ENCODE data around the gene SLCO2B1. TPM values are rescaled to one million over a fixed set of nuclear protein-coding genes. Genes with fewer than 3 reads are reported as not detected.

SLCO2B1 gene
- total RNA-seq, 1 experiment from 2014 or later = 0.57 TPM

- H3K4me3 Mint-ChIP-seq = no peak overlapping the region
- ChIA-PET CTCF (interaction anchor here (1.0 to 9.2 kb wide), 2 partner anchors 15 to 42 kb away, joined by 3 to 112 read pairs; no protein-coding TSS in a partner anchor), POLR2A (no interaction called here)
- no peak overlapping the region for H3K27ac Mint-ChIP-seq
- H3K36me3 Mint-ChIP-seq = no peaks in the 10 kb centered on the region
- no peaks in the 10 kb centered on the region for H3K27me3 Mint-ChIP-seq (ENCODE audit: low read depth)
- ATAC-seq (no peak), DNase-seq (ENCODE audit: low spot score) (no peak)
- TF ChIP-seq ETV6 (CRISPR knock-in tag; IDR thresholded peaks at IDR 0.05) (no peak), NFE2L1 (CRISPR knock-in tag; IDR thresholded peaks at IDR 0.05) (no peak), NR1H2 (CRISPR knock-in tag; IDR thresholded peaks at IDR 0.05) (no peak), RORB (CRISPR knock-in tag; IDR thresholded peaks at IDR 0.05) (no peak), NFYB (CRISPR knock-in tag; conservative IDR thresholded peaks at IDR 0.05; ENCODE audit: low read depth) (no peak), MYBL2 (CRISPR knock-in tag; IDR thresholded peaks at IDR 0.05) (no peak), PREB (CRISPR knock-in tag; IDR thresholded peaks at IDR 0.05; ENCODE audit: borderline replicate concordance) (no peak), E2F5 (CRISPR knock-in tag; IDR thresholded peaks at IDR 0.05) (no peak), ZNF219 (CRISPR knock-in tag; IDR thresholded peaks at IDR 0.05; ENCODE audit: borderline replicate concordance) (no peak), TCF7 (CRISPR knock-in tag; IDR thresholded peaks at IDR 0.05; ENCODE audit: low read depth) (no peak), ZNF121 (CRISPR knock-in tag; IDR thresholded peaks at IDR 0.05) (no peak), CREB1 (CRISPR knock-in tag; IDR thresholded peaks at IDR 0.05) (no peak), HMGA2 (CRISPR knock-in tag; IDR thresholded peaks at IDR 0.05) (no peak), ZBTB43 (CRISPR knock-in tag; IDR thresholded peaks at IDR 0.05) (no peak)
- TF ChIP-seq, protein P1, sequence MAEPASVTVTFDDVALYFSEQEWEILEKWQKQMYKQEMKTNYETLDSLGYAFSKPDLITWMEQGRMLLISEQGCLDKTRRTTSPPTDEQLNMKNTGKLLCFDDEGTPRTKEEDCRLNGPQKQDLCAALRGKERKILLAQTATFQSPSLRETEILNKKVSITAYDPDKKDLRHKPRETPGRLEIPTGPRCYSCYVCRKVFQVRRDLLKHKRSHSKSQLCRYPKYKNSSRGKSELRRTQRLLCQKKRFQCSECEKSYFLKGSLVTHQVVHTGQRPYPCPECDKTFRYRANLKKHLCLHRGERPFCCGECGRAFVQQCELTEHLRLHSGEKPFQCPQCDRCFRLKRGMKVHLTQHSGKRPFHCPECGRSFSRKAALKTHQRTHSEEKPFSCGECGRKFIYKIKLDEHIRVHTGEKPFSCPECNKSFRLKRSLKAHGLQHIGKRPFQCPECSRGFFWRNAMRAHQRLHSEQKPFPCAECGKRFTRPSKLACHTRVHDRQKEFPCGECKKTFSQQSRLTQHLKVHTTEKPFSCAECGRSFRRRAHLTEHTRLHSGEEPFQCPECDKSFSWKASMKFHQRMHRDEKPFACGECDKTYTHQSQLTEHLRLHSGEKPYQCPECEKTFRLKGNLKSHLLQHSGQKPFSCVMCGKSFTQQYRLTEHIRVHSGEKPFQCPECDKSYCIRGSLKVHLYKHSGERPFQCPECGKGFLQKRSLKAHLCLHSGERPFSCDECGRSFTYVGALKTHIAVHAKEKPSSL (CRISPR knock-in tag; conservative IDR thresholded peaks at IDR 0.05) = no peak
- TF ChIP-seq, protein P2, sequence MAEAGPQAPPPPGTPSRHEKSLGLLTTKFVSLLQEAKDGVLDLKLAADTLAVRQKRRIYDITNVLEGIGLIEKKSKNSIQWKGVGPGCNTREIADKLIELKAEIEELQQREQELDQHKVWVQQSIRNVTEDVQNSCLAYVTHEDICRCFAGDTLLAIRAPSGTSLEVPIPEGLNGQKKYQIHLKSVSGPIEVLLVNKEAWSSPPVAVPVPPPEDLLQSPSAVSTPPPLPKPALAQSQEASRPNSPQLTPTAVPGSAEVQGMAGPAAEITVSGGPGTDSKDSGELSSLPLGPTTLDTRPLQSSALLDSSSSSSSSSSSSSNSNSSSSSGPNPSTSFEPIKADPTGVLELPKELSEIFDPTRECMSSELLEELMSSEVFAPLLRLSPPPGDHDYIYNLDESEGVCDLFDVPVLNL (CRISPR knock-in tag; IDR thresholded peaks at IDR 0.05; ENCODE audit: borderline replicate concordance, low read depth) = no peak
- TF ChIP-seq, protein P3, sequence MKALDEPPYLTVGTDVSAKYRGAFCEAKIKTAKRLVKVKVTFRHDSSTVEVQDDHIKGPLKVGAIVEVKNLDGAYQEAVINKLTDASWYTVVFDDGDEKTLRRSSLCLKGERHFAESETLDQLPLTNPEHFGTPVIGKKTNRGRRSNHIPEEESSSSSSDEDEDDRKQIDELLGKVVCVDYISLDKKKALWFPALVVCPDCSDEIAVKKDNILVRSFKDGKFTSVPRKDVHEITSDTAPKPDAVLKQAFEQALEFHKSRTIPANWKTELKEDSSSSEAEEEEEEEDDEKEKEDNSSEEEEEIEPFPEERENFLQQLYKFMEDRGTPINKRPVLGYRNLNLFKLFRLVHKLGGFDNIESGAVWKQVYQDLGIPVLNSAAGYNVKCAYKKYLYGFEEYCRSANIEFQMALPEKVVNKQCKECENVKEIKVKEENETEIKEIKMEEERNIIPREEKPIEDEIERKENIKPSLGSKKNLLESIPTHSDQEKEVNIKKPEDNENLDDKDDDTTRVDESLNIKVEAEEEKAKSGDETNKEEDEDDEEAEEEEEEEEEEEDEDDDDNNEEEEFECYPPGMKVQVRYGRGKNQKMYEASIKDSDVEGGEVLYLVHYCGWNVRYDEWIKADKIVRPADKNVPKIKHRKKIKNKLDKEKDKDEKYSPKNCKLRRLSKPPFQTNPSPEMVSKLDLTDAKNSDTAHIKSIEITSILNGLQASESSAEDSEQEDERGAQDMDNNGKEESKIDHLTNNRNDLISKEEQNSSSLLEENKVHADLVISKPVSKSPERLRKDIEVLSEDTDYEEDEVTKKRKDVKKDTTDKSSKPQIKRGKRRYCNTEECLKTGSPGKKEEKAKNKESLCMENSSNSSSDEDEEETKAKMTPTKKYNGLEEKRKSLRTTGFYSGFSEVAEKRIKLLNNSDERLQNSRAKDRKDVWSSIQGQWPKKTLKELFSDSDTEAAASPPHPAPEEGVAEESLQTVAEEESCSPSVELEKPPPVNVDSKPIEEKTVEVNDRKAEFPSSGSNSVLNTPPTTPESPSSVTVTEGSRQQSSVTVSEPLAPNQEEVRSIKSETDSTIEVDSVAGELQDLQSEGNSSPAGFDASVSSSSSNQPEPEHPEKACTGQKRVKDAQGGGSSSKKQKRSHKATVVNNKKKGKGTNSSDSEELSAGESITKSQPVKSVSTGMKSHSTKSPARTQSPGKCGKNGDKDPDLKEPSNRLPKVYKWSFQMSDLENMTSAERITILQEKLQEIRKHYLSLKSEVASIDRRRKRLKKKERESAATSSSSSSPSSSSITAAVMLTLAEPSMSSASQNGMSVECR (CRISPR knock-in tag; IDR thresholded peaks at IDR 0.05; ENCODE audit: borderline replicate concordance) = no peak
- TF ChIP-seq, protein P4, sequence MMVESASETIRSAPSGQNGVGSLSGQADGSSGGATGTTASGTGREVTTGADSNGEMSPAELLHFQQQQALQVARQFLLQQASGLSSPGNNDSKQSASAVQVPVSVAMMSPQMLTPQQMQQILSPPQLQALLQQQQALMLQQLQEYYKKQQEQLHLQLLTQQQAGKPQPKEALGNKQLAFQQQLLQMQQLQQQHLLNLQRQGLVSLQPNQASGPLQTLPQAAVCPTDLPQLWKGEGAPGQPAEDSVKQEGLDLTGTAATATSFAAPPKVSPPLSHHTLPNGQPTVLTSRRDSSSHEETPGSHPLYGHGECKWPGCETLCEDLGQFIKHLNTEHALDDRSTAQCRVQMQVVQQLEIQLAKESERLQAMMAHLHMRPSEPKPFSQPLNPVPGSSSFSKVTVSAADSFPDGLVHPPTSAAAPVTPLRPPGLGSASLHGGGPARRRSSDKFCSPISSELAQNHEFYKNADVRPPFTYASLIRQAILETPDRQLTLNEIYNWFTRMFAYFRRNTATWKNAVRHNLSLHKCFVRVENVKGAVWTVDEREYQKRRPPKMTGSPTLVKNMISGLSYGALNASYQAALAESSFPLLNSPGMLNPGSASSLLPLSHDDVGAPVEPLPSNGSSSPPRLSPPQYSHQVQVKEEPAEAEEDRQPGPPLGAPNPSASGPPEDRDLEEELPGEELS (CRISPR knock-in tag; IDR thresholded peaks at IDR 0.05) = no peak
- no peaks in the 10 kb centered on the region for H3K9me3 Mint-ChIP-seq
- H3K4me1 Mint-ChIP-seq = peaks cover 26% of the 10 kb centered on the region
Observed at GRCh38 chr11:75188671-75189070, 37.8 kb downstream of the SLCO2B1 start.
